Fibroblast of skin of scalp (primary cell): Measurements from ENCODE around the gene NTF4.
"Not testable (repeated sequence)": the region's sequence is repeated elsewhere in the genome, so short reads cannot be mapped to it uniquely, and the experiment has no call there.

Experiments
- DNase-seq: peaks from one replicate; pipeline ENCODE4 v3.0.0-alpha.2; 2013

The NTF4 gene

GRCh38 chr19:49056101-49056901, 8.3 kb downstream of the NTF4 start:
- peak; percentile 55 for DNase-seq

- DNase-seq = peak; percentile 73
These were observed 14.1 kb downstream of the NTF4 start for GRCh38 chr19:49050376-49051033.

- DNase-seq = not testable (repeated sequence)
These were observed 14.8 kb downstream of the NTF4 start for GRCh38 chr19:49049834-49050233.

GRCh38 chr19:49049011-49049410, 15.6 kb downstream of the NTF4 start, which contains the start of gene CGB8:
Gene CGB8, minus strand, starts transcription at chr19:49049111. Its CDS starts 372 bp downstream, at chr19:49048739.
- DNase-seq = not testable (repeated sequence)

GRCh38 chr19:49043548-49043947, 21.1 kb downstream of the NTF4 start, which contains the start of gene CGB5:
Gene CGB5, plus strand, starts transcription at chr19:49043848. Its CDS starts 362 bp downstream, at chr19:49044210.
- not testable (repeated sequence) for DNase-seq

GRCh38 chr19:49042666-49043065, 22.0 kb downstream of the NTF4 start:
- not testable (repeated sequence) for DNase-seq

- DNase-seq = peak; percentile 34
These were observed 22.4 kb downstream of the NTF4 start for GRCh38 chr19:49042177-49042576.

GRCh38 chr19:49039736-49040135, 24.9 kb downstream of the NTF4 start:
- not testable (repeated sequence) for DNase-seq

- DNase-seq = peak; percentile 72
These were observed 25.9 kb downstream of the NTF4 start for GRCh38 chr19:49038557-49039276.

- not testable (repeated sequence) for DNase-seq
These were observed 26.5 kb downstream of the NTF4 start for GRCh38 chr19:49038111-49038510.

- not testable (repeated sequence) for DNase-seq
These were observed 27.8 kb downstream of the NTF4 start, which contains the start of gene CGB1 for GRCh38 chr19:49036815-49037214. Gene CGB1, minus strand, starts transcription at chr19:49036895. Its CDS starts 184 bp downstream, at chr19:49036711.

- peak; percentile 33 for DNase-seq
These were observed 32.8 kb downstream of the NTF4 start, which contains the start of gene CGB2 for GRCh38 chr19:49031642-49032301. Gene CGB2, plus strand, starts transcription at chr19:49031890. Its CDS starts 206 bp downstream, at chr19:49032096.

- not testable (repeated sequence) for DNase-seq
These were observed 34.3 kb downstream of the NTF4 start for GRCh38 chr19:49030323-49030722.

GRCh38 chr19:49029749-49030148, 34.9 kb downstream of the NTF4 start:
- peak; percentile 46 for DNase-seq

- not testable (repeated sequence) for DNase-seq
These were observed 35.9 kb downstream of the NTF4 start for GRCh38 chr19:49028686-49029085.

GRCh38 chr19:49025599-49025998, 39.0 kb downstream of the NTF4 start:
- not testable (repeated sequence) for DNase-seq

GRCh38 chr19:49025088-49025487, 39.5 kb downstream of the NTF4 start:
- not testable (repeated sequence) for DNase-seq

GRCh38 chr19:49024233-49024632, 40.4 kb downstream of the NTF4 start, which contains the start of gene CGB3:
Gene CGB3, minus strand, starts transcription at chr19:49024333. Its CDS starts 362 bp downstream, at chr19:49023971.
- not testable (repeated sequence) for DNase-seq

GRCh38 chr19:49022116-49022515, 42.5 kb downstream of the NTF4 start:
- no peak for DNase-seq

- DNase-seq = peak; percentile 33
These were observed 43.4 kb downstream of the NTF4 start for GRCh38 chr19:49020931-49021895.

- DNase-seq = no peak
These were observed 44.3 kb downstream of the NTF4 start for GRCh38 chr19:49020342-49020741.
